Caco-2 (cell line): ENCODE measurements around the gene RHEX. TPM values are rescaled to one million over a fixed set of nuclear protein-coding genes. Genes with fewer than 3 reads are reported as not detected.

ENCODE experiments used
- BruUV-seq: library from RNA; stranded (reverse); fragments of 400-500 nt; replicated peaks from 2 replicates; lab custom pipeline; 2021; lab: Mats Ljungman, UMichigan
- CTCF ChIA-PET: fragments of 300-600 bp; sonication (Branson Sonifier 250); formaldehyde crosslinking; loops from one replicate; lab custom pipeline; 2022; ENCODE audit warnings: antibody characterized with exemption; lab: Charles Lee
- POLR2A ChIA-PET: fragments of 300-600 bp; sonication (Branson Sonifier 250); formaldehyde crosslinking; loops from one replicate; lab custom pipeline; 2022; ENCODE audit warnings: antibody characterized with exemption; lab: Charles Lee
- DNase-seq, 2 experiments: peaks; one replicate each; pipeline versions ENCODE4 v3.0.0 to v3.0.0-alpha.2; 2020 to 2022
- H3K27me3 ChIP-seq: replicated peaks from 2 replicates; pipeline ENCODE4 v1.6.0; 2011; ENCODE audit warnings: low read length; ENCODE audit not compliant: control insufficient read depth, insufficient read depth
- H3K36me3 ChIP-seq: 2 replicates; pipeline ENCODE4 v1.5.1; 2011; ENCODE audit warnings: low read length; ENCODE audit not compliant: control insufficient read depth, insufficient read depth
- H3K4me1 ChIP-seq: fragments of 250-450 bp; sonication (Bioruptor Pico); 2 replicates; pipeline ENCODE4 v1.5.1; 2020; ENCODE audit warnings: mild to moderate bottlenecking
- H3K4me3 ChIP-seq: 2 replicates; pipeline ENCODE4 v1.5.1; 2011; ENCODE audit warnings: low read depth, mild to moderate bottlenecking, control low read depth, low read length
- H3K9me3 ChIP-seq: fragments of 250-450 bp; sonication (Bioruptor Pico); 2 replicates; pipeline ENCODE4 v1.5.1; 2020; ENCODE audit warnings: mild to moderate bottlenecking, moderate library complexity
- H3K27ac Mint-ChIP-seq: one replicate; pipeline ENCODE4 v1.8.0; 2022; ENCODE audit warnings: mixed read lengths; ENCODE audit not compliant: unreplicated experiment
- H3K27me3 Mint-ChIP-seq: one replicate; pipeline ENCODE4 v1.8.0; 2022; ENCODE audit warnings: mixed read lengths; ENCODE audit not compliant: insufficient read depth, unreplicated experiment
- H3K36me3 Mint-ChIP-seq: one replicate; pipeline ENCODE4 v1.8.0; 2022; ENCODE audit warnings: mild to moderate bottlenecking, mixed read lengths; ENCODE audit not compliant: insufficient read depth, unreplicated experiment
- H3K4me1 Mint-ChIP-seq: one replicate; pipeline ENCODE4 v1.8.0; 2022; ENCODE audit warnings: low read depth, mixed read lengths; ENCODE audit not compliant: unreplicated experiment
- H3K4me3 Mint-ChIP-seq: one replicate; pipeline ENCODE4 v1.8.0; 2022; ENCODE audit warnings: mild to moderate bottlenecking, moderate library complexity, mixed read lengths; ENCODE audit not compliant: unreplicated experiment
- H3K9me3 Mint-ChIP-seq: one replicate; pipeline ENCODE4 v1.8.0; 2022; ENCODE audit warnings: mixed read lengths; ENCODE audit not compliant: unreplicated experiment
- CTCF ChIP-seq, 2 experiments: fragments of 200-600 bp in 1 of 2; IDR thresholded peaks; 1 replicate in 1 of 2; 2 replicates in 1 of 2; pipeline versions ENCODE4 v1.5.1 to v1.8.0; 2011 to 2022; ENCODE audit warnings: antibody characterized with exemption in 1 of 2, control low read depth in 1 of 2, inconsistent platforms in 1 of 2, low read depth in 1 of 2, low read length in 1 of 2, mild to moderate bottlenecking in 1 of 2, moderate library complexity in 1 of 2; ENCODE audit not compliant: insufficient read depth in 1 of 2, severe bottlenecking in 1 of 2, unreplicated experiment in 1 of 2
- intact Hi-C: fragments of 100-400 bp; cut with micrococcal nuclease; formaldehyde crosslinking; loops from one replicate; pipeline ENCODE4 v1.10.0; 2022; ENCODE audit not compliant: unreplicated experiment
- total RNA-seq: library from RNA; stranded (reverse); gene quantifications from 2 replicates; pipeline ENCODE4 v1.2.3, GENCODE V29; 2022

Gene RHEX
- total RNA-seq, 1 experiment from 2014 or later, result not detected

- Histone ChIP-seq H3K36me3 (no peaks in the 10 kb centered on the region), H3K9me3 (peaks cover 18% of the 10 kb centered on the region), H3K4me1 (no peaks in the 10 kb centered on the region), H3K27me3 (no peaks in the 10 kb centered on the region), H3K4me3 (peak overlapping the region; percentile 30; the same call in 1 of the 2 replicates)
- no peak for DNase-seq
- ChIA-PET POLR2A (no interaction called here), CTCF (interaction anchor here (1.0 to 1.3 kb wide), 3 partner anchors 11 to 139 kb away, joined by 3 to 4 read pairs (median 3); no protein-coding TSS in a partner anchor)
- H3K9me3 Mint-ChIP-seq, result peaks cover 20% of the 10 kb centered on the region
- H3K4me1 Mint-ChIP-seq, result peaks cover 13% of the 10 kb centered on the region
- H3K27ac Mint-ChIP-seq, result no peak overlapping the region
- intact Hi-C loops, result no loop called here
- BruUV-seq, result no TSS peak
- no peak for TF ChIP-seq CTCF (IDR thresholded peaks at IDR 0.05; ENCODE audit: insufficient read depth in 1 of 2, low read depth in 1 of 2, low read length in 1 of 2, severe bottlenecking in 1 of 2, unreplicated experiment in 1 of 2)
- H3K4me3 Mint-ChIP-seq, result peak overlapping the region; percentile 68
- no peaks in the 10 kb centered on the region for H3K36me3 Mint-ChIP-seq
- H3K27me3 Mint-ChIP-seq, result peaks cover 22% of the 10 kb centered on the region
Observed at GRCh38 chr1:206116873-206117150, 63.8 kb downstream of the RHEX start.

GRCh38 chr1:206117151-206117948 is 64.4 kb downstream of the RHEX start, which contains the start of gene AVPR1B:
Gene AVPR1B (minus strand): TSS chr1:206117388. CDS start chr1:206116890, 498 bp downstream.
- peaks cover 19% of the 10 kb centered on the region for H3K9me3 ChIP-seq
- H3K36me3 Mint-ChIP-seq, result no peaks in the 10 kb centered on the region
- peak; percentile 41 to 44 for DNase-seq
- peaks cover 13% of the 10 kb centered on the region for H3K4me1 Mint-ChIP-seq
- POLR2A ChIA-PET, result no interaction called here
- no peak within 1 kb of the TSS for H3K27ac Mint-ChIP-seq
- H3K9me3 Mint-ChIP-seq, result peaks cover 24% of the 10 kb centered on the region
- H3K4me1 ChIP-seq, result no peaks in the 10 kb centered on the region
- no peaks in the 10 kb centered on the region for H3K27me3 ChIP-seq
- peaks cover 22% of the 10 kb centered on the region for H3K27me3 Mint-ChIP-seq
- no peaks in the 10 kb centered on the region for H3K36me3 ChIP-seq
- H3K4me3 ChIP-seq, result peak within 1 kb of the TSS; percentile 30
- TF ChIP-seq CTCF (IDR thresholded peaks at IDR 0.05; ENCODE audit: insufficient read depth in 1 of 2, low read depth in 1 of 2, low read length in 1 of 2, severe bottlenecking in 1 of 2, unreplicated experiment in 1 of 2), result no peak
- peak within 1 kb of the TSS; percentile 68 for H3K4me3 Mint-ChIP-seq
- intact Hi-C loops, result no loop called here
- no TSS peak for BruUV-seq
- CTCF ChIA-PET, result interaction anchor here (0.6 to 1.3 kb wide), 4 partner anchors 11 to 495 kb away, joined by 3 to 4 read pairs (median 4); partner anchors contain the start of gene EIF2D

- Histone ChIP-seq H3K36me3 (no peaks in the 10 kb centered on the region), H3K27me3 (no peaks in the 10 kb centered on the region), H3K4me3 (no peak overlapping the region), H3K9me3 (peaks cover 19% of the 10 kb centered on the region), H3K4me1 (no peaks in the 10 kb centered on the region)
- intact Hi-C loops, result no loop called here
- DNase-seq, result no peak
- POLR2A ChIA-PET, result no interaction called here
- no peak overlapping the region for H3K4me3 Mint-ChIP-seq
- no TSS peak for BruUV-seq
- peaks cover 24% of the 10 kb centered on the region for H3K9me3 Mint-ChIP-seq
- no peaks in the 10 kb centered on the region for H3K36me3 Mint-ChIP-seq
- H3K4me1 Mint-ChIP-seq, result peaks cover 13% of the 10 kb centered on the region
- H3K27me3 Mint-ChIP-seq, result peaks cover 29% of the 10 kb centered on the region
- no peak for TF ChIP-seq CTCF (IDR thresholded peaks at IDR 0.05; ENCODE audit: insufficient read depth in 1 of 2, low read depth in 1 of 2, low read length in 1 of 2, severe bottlenecking in 1 of 2, unreplicated experiment in 1 of 2)
- CTCF ChIA-PET, result no interaction called here
- H3K27ac Mint-ChIP-seq, result no peak overlapping the region
Observed at GRCh38 chr1:206120406-206120805, 67.4 kb downstream of the RHEX start.
